ENCODE data around the gene COQ7.
A peak's percentile ranks its signal among the peaks of the same experiment; 100 is the strongest.

Gene COQ7

GRCh38 chr16:19086322-19087199 is 19.1 kb downstream of the COQ7 start:
- peak; percentile 37 to 59 for DNase-seq (ENCODE audit: low read depth in 2 of 2)

- DNase-seq (ENCODE audit: low read depth in 2 of 2), result no peak
These were observed 21.0 kb downstream of the COQ7 start for GRCh38 chr16:19088341-19088916.

DNA sequence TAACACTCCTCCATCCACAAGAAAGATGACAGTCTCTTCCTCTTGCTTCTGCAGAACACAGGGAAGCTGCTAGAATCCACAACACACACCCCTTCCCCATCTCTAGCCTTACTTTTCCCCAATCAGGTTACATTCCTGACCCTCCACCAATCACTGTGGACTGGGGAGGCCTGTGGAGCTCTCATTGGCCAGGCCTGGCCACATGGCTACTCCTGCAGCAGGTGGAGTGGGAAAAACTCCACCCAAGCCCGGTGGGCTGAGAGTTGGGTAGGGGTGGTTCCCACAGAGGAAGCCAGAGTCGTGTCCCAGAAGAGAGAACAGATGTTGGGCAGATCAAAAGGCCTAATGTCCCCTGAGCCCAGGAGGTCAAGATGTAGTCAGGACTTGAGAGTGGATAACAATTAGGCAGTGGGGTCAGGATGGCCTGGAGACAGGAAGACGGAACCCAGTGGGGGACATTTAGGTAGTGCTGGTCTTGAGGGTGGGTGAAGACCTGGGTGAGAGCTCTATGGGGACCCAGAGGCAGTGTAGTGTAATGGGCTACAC is 22.1 kb downstream of the COQ7 start:
- DNase-seq (ENCODE audit: low read depth in 2 of 2), result no peak

DNA sequence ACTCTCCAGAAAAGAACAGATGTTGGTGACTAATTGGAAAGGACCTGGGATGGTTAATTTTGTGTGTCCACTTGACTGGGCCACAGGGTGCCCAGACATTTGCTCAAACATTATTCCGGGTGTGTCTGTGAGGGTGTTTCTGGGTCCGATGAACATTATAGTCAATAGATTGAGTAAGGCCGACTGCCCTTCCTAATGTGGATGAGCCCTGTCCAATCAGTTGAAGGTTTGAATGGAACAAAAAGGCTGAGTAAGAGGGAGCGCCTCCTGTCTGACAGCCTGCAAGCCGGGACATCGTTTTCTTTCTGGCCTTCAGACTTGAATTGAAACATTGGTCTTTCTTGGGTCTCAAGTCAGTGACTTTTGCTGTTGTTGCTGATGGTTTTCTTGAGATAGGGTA is 23.5 kb downstream of the COQ7 start:
- DNase-seq (ENCODE audit: low read depth in 2 of 2), result no peak

DNA sequence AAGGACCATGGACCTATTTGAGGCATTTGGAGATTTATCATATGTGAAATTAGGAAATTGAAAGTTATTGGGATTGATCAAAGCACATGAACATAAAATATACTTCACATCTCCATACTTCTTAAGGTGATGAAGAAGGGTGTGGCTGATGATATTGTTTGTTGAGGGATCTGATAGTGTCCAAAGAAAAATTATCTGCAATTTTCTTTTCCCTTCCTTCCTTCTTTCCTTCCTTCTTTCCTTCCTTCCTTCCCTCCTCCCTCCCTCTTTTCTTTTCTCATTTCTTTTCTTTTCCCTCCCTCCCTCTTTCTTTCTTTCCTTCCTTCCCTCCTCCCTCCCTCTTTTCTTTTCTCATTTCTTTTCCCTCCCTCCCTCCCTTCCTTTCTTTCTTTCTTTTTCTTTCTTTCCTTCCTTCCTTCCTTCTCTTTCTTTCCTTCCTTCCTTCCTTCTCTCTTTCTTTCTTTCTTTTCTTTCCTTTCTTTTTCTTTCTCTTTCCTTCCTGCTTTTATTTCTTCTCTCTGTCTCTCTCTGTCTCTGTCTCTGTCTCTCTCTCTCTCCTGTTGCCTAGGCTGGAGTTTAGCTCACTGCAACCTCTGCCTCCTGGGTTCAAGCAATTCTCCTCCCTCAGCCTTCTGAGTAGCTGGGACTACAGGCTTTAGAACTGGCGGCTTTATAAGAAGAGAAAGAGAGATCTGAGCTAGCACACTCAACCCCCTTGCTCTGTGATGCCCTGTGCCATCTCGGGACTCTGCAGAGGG is 25.4 kb downstream of the COQ7 start:
- no peak for DNase-seq (ENCODE audit: low read depth in 2 of 2)

DNA sequence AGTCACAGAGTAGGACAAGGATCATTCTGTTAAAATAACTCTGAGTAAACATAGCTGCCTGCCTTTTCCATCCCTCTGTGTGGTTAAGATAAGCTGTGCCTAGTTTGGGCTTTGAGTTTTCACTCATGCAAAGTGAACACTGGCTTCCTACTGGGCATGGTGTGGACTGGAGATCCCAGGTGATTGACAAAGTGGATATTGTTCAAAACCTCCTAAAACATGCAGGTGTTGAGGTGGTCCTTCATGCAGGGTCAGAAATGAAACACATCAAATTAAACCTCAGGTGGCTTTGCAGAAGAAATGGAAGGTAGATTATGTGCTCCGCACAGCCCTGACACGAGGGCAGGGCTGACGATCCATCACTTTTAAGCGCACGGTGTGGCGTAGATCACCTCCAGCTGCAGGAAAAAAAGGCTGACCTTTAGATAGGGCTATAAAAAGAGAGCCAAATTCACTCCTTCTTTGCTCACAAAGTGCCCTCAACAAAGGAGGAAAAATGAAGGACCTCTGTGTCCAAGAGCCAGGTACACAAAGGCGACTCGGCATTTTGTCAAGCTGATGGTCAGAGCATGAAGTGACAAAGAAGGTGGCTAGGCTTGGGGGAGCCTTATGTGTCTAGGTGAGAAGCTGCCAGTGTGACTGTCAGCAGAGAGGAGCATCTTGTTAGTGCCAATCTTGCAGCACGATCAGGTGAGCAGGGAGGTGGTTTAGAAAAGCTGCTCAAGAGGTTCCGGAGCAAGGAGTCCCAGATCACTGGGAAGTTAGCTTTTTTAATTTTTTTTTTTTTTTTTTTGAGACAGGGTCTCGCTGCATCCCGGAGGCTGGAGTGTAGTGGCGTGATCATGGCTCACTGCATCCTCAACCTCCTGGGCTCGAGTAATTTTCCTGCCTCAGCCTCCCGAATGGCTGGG is 26.5 kb downstream of the COQ7 start:
- DNase-seq (ENCODE audit: low read depth in 2 of 2), result no peak

GRCh38 chr16:19094542-19095365 is 27.3 kb downstream of the COQ7 start:
- no peak for DNase-seq (ENCODE audit: low read depth in 2 of 2)

GRCh38 chr16:19095654-19096053 is 28.2 kb downstream of the COQ7 start:
- DNase-seq (ENCODE audit: low read depth in 2 of 2), result no peak

GRCh38 chr16:19098173-19098572 is 30.8 kb downstream of the COQ7 start:
- DNase-seq (ENCODE audit: low read depth in 2 of 2), result no peak

DNA sequence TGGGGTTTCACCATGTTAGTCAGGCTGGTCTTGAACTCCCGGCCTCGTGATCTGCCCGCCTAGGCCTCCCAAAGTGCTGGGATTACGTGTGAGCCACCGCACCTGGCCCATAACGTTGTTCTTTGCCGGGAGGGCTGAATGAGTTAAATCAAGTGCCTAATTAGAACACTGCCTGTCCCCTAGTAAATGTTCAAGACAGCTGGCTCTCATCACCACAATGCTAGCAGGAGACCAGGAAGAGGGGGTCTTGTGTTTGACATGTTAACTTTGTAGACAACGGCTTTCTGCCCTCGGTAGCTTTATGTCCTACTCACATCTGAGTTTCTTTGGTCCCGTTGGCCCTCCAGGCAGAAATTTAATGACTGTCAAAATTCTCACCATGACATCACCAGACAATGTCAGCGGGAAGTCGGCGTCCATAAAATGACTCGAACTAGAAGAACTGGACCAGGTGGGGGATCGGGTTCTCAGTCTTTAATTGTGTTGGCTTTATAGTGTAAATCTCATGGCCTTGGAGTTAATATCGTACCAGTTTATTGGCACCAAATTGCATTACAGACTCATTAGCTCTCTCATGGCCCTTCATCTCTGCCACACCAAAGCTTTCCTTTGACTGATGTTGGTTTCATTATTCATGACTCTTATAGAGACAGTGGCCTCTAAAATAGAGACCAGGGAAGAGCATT is 34.9 kb downstream of the COQ7 start:
- no peak for DNase-seq (ENCODE audit: low read depth in 2 of 2)

- DNase-seq (ENCODE audit: low read depth in 2 of 2), result no peak
These were observed 37.2 kb downstream of the COQ7 start for GRCh38 chr16:19104607-19105006.

DNA sequence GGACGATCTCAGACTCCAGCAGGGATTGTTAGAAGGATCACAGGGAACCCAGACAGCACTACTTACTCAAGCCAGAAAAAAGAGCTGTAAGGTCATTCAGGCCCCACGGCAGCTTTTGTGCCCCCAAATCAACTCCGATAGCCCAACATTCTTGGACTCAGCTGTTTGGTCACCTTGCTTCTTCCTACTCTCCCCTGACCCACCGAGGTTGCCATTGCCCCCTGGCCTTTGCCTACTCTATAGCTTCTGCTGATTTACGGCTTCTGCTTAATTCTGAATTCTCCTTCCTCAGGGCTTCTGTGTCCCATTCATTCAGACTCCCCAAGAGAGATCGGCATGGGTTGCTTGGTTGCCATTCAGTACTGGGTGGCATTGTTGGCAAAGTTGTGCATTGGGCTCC is 37.7 kb downstream of the COQ7 start:
- no peak for DNase-seq (ENCODE audit: low read depth in 2 of 2)

- no peak for DNase-seq (ENCODE audit: low read depth in 2 of 2)
These were observed 38.6 kb downstream of the COQ7 start for GRCh38 chr16:19105891-19106624.

DNA sequence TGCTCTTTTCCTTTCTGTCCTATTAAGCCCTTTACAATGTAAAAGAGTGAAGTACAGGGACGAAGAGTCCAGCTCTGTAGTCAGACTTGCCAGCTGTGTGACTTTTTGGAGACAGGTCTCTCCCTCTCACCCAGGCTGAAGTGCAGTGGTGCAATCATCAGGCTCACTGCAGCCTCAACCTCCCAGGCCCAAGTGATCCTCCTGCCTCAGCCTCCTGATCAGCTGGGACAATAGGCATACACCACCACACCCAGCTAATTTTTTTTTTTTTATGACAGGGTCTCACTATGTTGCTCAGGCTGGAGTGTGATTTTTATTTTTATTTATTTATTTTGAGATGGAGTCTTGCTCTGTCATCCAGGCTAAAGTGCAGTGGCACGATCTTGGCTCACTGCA is 39.2 kb downstream of the COQ7 start:
- no peak for DNase-seq (ENCODE audit: low read depth in 2 of 2)

GRCh38 chr16:19108409-19109287 is 41.2 kb downstream of the COQ7 start:
- DNase-seq (ENCODE audit: low read depth in 2 of 2), result no peak

- DNase-seq (ENCODE audit: low read depth in 2 of 2), result no peak
These were observed 41.9 kb downstream of the COQ7 start for GRCh38 chr16:19109288-19109664.

DNA sequence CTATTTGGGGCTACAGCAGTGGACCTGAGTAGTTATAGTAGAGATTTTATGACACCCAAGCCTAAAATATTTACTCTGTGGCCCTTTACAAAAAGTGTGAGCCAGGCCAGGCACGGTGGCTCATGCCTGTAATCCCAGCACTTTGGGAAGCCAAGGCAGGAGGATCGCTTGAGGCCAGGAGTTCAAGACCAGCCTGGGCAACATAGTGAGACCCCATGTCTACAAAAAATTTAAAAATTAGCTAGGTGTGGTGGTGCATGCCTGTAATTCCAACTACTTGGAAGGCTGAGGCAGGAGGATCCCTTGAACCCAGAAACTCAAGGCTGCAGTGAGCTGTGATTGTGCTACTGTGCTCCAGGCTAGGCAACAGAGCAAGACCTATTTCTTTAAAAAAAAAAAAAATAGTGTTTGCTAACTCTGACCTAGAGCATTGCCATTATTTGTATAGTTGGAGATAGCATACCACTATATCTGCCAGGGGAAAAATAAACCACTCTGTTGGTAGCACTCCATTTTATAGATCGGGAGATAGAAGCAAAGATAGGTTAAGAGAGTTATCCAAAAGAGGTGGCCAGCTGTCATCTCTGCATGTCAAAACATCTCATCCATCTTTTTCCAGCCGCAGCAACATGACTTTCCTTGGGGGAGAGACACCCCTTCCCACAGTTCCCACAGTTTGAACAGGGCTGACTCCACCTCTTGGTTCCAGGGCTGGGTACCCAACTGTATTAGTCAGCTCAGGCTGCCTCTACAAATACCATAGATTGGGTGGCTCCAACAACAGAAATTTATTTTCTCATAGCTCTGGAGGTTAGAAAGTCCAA is 43.3 kb downstream of the COQ7 start:
- DNase-seq (ENCODE audit: low read depth in 2 of 2), result no peak

DNA sequence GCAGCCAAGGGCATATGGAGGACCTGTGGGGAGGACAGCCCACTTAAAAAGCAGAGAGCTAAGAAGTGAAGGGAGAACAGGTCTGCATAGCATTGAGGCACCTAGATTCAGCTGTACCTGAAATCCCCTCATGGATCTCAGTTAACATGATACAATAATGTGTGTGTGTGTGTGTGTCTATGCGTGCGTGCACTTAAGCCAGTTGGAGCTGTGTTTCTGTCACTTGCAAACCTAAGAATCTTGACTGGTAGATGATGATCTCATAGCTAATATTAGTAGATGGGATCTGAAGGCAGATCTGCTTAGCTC is 44.6 kb downstream of the COQ7 start:
- DNase-seq (ENCODE audit: low read depth in 2 of 2), result no peak
